GM19043 (cell line): ENCODE results near the gene LMX1B.

ENCODE experiments used
- ATAC-seq: cut with Tn5 transposase; IDR thresholded peaks from one replicate; pipeline ENCODE4 v1.9.1; 2021; ENCODE audit warnings: low read depth; ENCODE audit not compliant: unreplicated experiment

LMX1B gene

DNA sequence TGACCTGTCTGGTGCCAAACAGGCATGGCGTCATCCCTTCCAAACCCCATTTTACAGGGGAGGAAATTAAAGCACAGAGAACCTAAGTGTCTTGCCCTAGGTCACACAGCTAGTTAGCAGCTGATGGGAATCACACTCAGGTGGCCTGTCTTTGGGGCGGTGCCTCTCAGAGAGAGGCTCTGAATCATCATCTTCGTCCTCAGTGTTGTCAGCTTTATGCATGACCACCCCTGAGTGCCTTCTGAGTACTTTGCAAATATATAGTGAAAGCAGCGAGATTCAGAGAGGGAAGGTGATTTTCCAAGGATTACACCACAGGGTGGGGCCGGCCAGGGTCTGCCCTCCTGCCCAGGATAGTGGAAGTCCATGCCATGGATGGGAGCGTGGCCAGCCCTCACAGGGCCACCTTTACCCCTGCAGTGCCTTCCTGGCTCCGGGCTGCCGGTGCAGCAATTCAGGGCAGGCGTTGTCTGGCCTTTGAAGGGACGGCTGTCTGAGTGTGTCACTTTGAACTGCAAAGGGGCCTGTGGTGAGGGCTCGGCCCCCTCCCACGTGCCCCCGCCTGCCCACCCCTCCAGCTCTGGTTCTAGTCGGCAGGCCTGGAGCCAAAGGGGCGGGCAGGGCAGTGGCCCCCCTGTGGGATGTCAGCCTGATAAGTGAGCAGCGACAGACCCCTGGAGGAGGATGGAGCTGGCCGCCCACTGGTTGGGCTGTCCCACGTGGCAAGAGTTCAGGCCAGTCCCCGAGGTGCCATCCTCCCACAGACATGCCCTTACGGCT lies 16.9 kb downstream of the LMX1B start:
- ATAC-seq = no peak

DNA sequence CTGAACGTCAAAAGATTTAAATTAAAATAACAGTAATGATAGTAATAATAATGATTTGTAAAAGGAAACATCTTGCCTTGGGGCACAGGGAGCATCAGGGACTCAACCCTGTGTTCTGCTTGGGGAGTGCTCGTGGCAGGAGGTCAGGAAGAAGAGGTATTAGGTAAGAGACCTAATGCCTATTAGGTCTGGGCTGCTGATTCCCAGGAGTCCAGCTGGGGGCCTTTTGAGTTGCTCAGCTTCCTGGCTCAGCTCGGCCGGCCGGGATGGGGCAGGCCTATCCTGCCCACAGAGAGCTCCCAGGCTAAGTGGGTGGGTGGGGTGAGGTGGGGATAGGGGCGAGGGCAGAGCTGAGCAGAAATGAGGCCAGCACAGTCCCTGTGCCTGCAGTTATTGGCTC lies 17.5 kb downstream of the LMX1B start:
- ATAC-seq = no peak

DNA sequence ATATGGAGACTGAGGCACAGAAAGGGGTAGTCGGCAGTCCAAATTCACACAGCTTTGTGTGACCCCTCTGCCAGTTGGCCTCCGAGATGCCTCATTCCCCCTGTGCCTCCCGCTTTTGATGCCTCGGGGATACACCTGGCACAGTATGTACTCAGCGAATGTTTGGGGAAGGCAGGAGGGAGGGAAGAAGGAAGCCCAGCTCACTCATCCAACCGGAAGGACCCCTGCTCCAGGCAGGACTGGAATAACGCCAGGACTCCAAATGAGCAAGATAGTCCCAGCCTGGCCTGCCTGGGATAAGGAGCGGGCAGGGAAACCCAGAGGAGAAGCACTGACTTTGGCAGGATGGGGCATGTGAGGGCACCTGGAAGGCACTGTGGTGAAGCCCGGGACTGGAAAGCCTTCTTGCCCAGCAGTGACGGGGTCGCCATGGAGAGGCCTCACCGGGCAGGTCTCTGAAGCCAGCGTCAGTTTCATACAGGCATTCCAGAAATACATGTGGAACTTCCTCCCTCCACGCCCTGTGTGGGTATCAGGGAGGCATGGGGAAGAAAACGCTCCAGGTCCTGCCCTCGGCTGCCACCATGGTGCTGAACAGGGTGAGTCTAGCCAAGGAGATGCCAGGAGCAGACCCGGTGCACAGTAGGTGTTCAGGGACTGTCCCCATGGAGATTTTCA lies 20.3 kb downstream of the LMX1B start:
- no peak for ATAC-seq

DNA sequence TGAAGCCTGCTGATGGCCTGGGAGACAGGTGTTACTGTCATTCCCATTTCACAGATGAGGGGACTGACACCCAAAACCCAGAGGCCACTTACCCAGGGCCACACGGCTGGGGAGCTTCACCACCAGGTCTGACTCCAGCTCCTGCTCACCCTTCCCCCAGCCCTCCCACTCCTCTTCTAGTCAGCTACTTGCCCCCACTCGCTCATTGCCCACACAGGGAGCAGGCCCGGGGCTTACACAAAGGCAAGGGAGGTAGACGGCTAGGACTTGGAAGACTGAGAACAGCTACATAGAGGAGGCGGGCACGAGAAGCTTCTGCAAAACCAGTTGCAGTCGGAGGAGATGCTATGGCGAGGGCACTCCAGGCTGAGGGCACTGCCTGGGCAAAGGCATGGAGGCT lies 21.3 kb downstream of the LMX1B start:
- ATAC-seq = no peak

DNA sequence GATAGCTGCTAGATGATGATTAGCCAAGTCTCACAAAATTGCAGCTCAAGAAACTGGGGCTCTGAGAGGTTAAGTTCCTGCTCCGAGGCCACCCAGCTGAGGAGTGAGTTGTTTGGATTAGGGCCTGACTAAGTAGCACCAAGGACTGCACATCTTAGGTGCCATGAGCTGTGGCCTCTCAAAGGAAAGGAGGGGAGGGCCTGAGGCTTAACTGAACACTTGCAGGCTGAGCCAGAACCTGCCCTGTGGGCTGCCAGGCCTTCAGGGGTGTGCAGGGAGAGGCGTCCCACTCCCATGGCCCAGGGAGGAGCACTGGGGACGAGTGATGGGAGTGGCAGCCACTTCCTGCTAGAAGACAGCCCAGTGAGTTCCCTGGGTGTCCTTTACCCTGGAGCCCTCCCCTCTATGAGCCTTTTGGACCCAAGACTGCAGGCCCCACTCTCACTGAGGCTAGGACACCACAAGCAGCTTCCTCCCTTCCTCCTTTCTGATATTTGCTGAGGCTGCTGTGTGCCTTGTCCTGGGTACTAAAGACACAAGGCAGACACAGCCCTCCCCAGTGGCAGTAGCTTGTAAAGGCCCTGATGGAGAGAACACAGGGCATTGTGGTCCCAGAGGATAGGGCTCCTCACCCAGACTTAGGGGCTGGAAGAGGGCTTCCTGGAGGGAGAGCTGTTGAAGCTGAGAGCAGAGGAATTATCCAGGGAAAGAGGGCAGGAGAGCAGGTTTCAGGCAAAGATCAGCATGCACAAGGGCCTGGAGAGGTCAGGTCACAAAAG lies 22.1 kb downstream of the LMX1B start:
- ATAC-seq = no peak

DNA sequence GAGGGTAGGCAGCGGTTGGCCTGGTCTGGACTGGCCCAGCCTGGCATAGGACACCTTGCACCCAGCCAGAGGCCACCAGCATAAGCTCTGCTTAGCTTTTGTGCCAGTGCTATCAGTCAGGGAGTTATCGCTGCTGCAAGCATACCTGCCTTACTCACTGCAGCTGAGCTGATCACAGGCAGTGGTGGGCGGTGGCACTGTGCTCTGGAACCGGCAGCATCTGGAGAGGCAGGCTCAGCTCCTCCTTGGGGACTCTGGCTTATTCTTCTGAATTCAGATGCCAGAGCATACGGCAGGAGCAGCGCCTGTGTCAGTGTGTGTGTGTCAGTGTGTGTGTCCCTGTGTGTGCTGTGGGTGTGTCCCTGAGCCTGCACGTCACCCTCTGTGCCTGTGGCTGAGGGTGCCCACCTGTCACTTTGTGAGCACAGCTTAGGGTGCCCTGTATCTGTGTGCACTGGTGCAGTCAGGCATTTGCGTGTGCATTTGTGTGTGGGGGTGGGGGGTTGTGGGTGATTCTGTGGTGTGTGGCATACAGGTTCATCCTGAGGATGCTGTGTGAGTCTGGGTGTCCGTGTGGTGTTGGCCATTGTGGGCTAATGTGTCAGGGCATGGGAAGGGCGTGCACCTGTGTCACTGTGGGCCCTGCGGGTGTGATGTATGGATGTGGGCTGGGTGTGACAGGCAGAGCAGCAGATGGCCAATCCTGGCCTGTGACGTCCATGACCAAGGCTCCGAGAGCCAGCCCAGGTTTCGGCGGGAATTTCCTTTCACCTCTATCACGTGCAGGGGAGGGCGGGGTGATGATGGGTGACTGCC lies 23.5 kb downstream of the LMX1B start:
- no peak for ATAC-seq

DNA sequence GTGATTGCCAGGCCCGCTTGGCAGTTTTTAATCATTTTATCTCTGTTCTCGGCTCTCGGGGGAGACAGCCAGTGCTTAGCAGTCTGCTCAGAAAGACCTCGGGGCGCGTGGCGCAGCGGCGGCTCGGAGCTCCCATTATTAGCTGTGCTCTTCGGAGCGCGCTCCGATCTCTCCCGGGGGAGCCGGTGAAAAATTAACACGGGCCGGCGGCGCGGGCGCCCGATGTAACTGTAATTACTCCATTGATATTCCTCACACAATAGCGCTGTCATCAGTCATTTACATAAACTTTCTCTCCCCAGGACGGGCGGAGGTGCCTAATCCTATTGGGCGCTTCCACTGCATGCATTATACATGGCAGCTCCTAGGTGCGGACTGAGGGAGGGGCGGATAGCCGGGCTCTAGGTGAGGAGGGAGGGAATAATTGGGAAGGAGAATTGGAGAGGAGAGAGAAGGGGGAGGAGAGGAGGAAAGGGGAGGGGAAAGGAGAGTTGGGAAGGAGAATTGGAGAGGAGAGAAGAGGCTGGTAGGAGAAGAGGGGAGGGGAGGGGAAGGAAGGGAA lies 24.9 kb downstream of the LMX1B start:
- no peak for ATAC-seq

DNA sequence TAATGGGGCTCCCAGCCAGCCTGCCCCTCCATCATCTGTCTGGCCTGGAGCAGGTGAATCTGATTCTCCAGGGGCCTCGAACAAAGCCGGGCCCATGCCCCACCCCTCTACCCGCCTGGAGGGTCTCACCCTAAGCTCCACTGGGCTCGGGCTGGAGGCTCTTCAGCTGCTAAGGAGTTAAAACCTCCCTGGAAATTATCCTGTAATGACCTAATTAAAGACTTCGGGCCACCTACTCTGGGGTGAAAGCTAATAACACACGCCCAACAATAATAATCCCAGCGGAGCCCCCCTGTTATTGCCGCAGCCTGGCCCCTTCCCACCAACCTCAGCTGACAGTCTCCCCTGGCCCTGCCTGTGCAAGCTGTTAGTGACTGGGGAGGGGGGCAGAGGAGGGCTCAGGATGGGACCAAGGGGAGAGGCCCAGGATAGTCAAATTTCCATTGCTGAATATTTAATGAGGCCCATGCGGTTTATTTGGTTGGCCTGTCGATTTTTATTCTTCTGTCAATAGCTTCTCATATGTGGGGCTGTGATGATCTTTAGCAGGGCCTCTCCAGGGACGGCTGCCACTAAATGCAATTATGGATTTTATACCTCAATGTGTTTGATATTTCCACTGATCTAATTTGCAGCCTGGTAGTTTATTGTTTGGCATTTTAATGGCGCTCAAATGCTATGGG lies 25.7 kb downstream of the LMX1B start:
- ATAC-seq = no peak

DNA sequence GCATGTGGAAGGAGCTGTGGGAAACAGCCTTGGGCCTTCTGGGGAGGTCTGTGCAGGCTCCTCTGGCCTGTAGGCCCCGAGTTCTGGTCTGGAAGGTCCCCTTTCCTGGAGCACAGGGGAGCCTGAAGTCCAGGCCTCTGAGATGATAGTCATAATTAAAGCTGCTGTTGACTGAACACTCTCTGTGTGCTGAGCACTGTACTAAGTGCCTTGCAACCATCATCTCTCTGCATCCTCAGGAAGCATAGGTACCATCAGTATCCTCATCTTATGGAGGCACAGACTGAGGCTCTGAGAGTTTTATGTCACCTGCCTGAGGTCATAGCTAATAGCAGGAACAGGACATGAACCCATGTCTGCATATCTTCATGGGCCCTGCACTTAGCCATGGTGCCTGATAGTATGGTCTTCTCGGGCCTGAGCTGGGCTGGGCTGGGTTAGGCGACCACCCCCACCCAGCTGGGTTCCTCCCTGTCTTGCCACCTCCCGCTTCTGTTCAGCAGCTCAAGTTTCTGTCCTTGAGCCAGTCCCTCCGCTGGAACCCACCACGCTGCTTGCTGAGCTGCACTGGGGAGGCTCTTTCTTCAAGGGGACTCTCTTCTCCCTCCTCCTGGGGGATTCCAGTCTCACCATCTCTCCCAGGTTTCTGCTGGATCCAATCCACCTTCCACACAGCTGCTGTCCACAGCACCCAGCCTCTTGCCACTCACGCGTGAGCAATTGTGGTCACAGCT lies 27.6 kb downstream of the LMX1B start:
- no peak for ATAC-seq

DNA sequence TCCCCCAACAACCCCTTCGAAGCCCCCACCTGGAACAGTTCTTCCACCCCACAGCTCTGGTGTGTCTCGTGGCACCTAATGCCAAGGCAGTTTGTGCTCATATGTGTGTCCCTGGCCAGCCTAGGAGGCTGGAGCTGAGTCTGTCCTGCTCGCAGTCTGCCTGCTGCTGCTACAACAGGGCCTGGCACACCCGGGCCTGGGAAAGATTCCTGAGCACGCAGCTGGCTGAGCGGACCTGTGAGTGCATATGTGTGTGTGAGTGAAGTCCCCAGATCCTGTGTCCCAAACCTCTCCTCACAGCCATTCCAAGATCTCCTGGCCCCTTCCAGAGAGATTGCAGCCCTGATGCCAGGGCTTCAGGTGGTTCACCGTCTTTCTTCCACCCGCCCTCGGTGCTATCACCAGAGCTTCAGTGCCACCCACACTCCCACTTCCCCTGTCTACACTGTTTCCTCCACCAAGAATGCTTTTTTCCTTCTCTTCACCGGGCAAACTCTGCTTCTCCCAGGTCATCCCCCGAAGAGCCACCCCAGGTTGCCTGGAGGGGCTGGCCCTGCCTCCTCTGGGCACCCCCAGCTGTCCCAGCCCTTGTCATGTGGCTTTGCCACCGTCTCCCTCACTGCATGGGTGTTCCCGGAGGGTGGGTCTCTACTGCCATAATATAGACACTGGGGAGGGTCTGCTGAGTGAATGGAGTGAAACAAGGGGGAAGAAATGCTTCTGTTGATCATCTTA lies 28.4 kb downstream of the LMX1B start:
- no peak for ATAC-seq

DNA sequence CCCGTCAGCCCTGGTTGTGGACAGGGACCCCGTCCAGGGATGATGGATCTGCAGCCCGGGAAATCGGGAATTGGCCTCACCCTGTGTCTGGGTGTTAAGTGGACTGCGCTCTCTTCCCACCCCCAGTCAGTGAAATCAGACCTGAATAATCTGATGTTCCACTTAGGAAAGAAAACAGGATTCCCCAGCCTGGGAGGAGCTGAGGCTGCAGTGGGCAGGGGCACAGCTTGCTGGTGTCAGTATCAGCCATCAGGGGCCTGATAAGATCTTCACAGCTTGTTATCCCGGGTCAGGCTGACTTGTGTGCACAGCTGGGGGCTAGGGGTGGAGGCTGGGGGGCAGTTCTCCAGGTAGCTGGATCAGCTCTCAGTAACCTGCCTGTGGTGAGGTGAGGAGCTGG lies 29.1 kb downstream of the LMX1B start:
- no peak for ATAC-seq

DNA sequence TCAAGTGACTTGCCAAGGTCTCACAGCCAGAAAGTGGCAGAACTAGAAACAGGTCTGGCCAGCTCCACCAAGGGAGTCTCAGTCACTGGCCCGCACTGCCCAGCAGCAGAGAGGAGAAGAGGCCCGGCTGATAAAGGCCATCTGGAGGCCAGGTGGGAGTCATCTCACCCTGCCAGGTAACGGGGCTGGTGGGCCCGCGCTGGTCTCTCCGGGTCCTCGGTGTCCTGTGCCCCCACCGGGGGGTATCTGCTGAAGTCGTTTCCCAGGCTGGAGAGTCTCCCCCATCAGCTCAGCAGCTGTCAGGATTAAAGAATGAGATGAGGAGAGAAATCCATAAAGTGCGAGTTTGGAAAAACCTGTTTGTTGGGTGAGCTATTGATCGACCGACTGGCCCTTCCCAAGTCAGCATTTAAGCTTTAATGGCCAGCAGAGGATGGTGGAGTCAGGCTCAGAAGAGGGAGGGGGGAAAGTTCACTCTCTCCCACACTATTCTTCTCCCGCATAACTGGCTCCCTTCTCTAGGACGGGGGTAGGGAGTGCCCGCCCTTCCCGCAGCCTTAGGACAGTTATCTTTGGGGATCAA lies 30.3 kb downstream of the LMX1B start:
- no peak for ATAC-seq

DNA sequence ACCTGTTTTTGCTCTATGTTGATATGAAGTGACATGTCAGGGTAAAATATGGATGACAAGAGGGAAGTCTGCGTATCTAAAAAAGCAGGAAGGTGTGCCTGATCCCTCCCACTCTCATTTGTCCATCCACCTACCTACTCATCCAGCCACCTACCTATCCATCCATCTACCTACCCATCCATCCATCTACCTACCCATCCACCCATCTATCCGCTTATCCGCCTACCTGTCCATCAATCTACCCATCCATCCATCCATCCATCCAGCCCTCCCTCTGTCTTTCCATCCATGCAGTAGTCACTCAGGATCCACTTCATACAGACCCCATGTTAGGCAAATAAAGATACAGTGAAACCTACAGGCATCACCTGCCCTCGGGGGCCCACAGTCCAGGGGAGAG lies 32.4 kb downstream of the LMX1B start:
- ATAC-seq = no peak

DNA sequence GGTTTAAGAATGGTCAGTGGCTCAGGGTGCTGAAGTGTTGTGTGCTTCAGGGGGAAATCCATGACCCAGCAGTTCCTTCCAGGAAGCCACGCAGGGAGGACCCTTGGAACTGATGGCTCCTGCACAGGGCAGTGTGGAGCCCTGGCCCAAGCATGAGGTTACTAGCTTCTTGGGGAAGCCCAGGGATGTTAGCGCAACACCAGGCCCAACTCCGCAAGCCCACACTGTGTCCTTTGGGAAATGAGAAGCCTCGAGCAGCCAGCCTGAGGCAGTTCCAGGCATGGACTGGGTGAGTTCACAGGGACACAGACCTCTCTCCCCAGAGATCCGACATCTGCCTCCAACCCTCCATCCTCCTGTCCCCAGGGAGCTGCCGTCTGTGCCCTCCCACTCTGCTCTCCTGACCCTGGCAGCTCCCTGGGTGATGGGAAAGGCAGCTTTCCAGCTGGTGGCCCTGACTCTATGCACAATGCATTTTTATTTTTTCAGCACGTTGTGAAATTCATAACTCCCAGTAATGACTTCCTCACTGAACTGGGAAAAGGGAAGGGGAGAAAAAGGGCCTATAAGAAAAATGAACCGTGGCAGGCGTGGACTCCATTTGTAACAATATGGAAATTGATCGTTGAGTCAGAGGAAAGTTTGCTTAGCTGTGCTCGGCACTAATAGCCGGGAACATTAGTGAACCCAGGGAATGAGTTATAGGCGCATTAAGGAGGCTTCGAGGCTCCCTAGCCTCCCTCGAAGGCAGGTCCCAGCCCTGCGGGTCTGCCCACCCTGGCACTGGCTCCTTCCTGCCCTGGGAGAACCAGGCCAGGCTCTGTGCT lies 34.1 kb downstream of the LMX1B start:
- no peak for ATAC-seq

DNA sequence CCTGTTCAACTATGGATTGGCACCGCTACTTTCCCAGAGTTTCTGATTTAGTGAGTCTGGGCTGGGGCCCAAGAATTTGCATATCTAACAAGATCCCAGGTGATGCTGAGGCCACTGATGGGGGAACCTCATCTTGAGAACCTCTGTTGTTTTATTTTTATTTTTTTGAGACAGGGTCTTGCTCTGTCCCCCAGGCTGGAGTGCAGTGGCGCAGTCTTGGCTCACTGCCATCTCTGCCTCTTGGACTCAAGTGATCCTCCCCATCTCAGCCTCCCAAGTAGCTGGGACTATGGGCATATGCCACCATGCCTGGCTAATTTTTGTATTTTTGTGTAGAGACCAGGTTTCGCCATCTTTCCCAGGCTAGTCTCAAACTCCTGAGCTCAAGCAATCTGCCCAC lies 35.7 kb downstream of the LMX1B start:
- ATAC-seq = no peak

DNA sequence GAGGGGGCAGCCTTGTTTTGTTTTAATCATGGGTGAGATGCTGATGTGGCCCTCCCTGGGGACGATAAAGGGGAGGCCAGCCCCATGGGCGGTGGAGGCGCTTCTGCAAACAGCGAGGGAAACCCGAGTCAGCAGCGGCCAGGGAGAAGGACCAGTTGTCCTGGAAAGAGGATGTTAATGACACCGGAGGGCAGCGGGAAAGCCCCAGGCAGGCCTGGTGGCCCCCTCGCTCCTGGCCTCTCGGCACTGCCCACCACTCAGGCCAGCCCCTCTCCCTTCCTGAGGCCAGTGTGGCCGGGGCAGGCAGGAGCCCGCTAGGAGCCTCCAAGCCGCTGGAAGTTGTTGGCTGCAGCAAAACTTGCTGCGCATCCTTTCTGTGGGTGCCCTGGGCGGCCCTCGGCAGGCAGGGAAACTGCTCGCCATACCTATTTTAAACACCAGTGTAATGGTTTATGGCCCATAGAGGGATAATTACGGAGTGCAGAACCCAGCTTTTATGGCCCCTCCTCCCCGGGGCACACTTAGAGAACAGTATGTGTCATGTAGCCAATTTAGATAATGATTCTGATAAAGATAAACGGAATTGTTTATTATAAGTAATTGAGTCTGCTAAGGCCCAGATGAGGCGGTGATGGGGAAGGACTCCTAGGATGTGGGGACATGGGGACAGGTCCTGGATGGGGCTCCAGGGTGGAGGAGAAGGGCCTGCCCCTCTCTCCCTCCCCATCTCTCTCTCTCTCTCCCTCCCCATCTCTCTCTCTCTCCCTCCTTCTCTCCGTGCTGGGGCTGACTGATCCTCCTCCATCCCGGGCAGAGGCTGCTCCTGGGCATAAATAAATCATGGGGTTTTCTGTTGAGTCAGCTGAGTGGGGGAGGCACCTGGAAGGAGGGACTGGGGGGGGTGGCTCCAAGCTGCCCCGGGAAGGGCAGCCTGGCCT lies 36.9 kb downstream of the LMX1B start:
- ATAC-seq = no peak
